Subcutaneous abdominal adipose tissue (tissue), 5 donors: ENCODE results near the gene LRRC4B.
"Not testable (repeated sequence)": the region's sequence is repeated elsewhere in the genome, so short reads cannot be mapped to it uniquely, and the experiment has no call there.

Source experiments
- H3K27ac ChIP-seq: one replicate; pipeline ENCODE4 v1.7.0; 2013; ENCODE audit warnings: low read depth, mild to moderate bottlenecking, inconsistent platforms, low read length, moderate library complexity
- H3K27me3 ChIP-seq, 5 donors: one replicate each; pipeline ENCODE4 v1.7.0; 2013; ENCODE audit warnings: low read length in 5 of 5, inconsistent platforms in 1 of 5; ENCODE audit not compliant: control insufficient read depth in 5 of 5, insufficient read depth in 4 of 5
- H3K36me3 ChIP-seq, 5 donors: one replicate each; pipeline ENCODE4 v1.7.0; 2013; ENCODE audit warnings: low read length in 5 of 5; ENCODE audit not compliant: control insufficient read depth in 5 of 5, insufficient read depth in 5 of 5
- H3K4me1 ChIP-seq, 5 donors: one replicate each; pipeline ENCODE4 v1.7.0; 2013; ENCODE audit warnings: low read length in 5 of 5, mild to moderate bottlenecking in 3 of 5, moderate library complexity in 1 of 5; ENCODE audit not compliant: control insufficient read depth in 5 of 5, insufficient read depth in 5 of 5
- H3K4me3 ChIP-seq, 5 donors: one replicate each; pipeline ENCODE4 v1.7.0; 2013; ENCODE audit warnings: low read length in 5 of 5, low read depth in 1 of 5
- H3K9ac ChIP-seq, 5 donors: one replicate each; pipeline ENCODE4 v1.7.0; 2013; ENCODE audit warnings: low read length in 5 of 5, mild to moderate bottlenecking in 4 of 5, moderate library complexity in 3 of 5
- H3K9me3 ChIP-seq, 5 donors: one replicate each; pipeline ENCODE4 v1.7.0; 2013; ENCODE audit warnings: low read length in 5 of 5; ENCODE audit not compliant: control insufficient read depth in 5 of 5
- donor health status: healthy.
- donor health status: healthy.
- donor health status: healthy.
- donor health status: healthy.
- donor health status: healthy.

Gene LRRC4B

GRCh38 chr19:50531171-50531612, 37.0 kb downstream of the LRRC4B start:
- H3K36me3 ChIP-seq = no peaks in the 10 kb centered on the region
- peaks cover 12 to 21% (median 16%) of the 10 kb centered on the region in 5 donors for H3K27me3 ChIP-seq
- peaks cover 11 to 22% (median 18%) of the 10 kb centered on the region in 5 donors for H3K9me3 ChIP-seq
- H3K27ac ChIP-seq = no peak overlapping the region
- no peak overlapping the region for H3K9ac ChIP-seq
- no peaks in the 10 kb centered on the region for H3K4me1 ChIP-seq
- H3K4me3 ChIP-seq = no peak overlapping the region

DNA sequence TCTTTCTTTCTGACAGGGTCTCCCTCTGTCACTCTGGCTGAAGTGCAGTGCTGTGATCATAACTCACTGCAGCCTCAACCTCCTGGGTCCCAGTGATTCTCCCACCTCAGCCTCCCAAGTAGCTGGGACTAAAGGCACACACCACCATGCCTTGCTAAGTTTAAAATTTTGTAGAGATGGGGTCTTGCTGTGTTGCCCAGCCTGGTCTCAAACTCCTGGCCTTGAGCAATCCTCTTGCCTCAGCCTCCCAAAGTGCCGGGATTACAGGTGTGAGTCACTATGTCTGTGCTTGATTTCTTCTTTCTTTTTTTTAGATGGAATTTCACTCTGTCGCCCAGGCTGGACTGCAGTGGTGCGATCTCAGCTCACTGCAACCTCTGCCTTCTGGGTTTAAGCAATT, 40.2 kb downstream of the LRRC4B start:
- Histone ChIP-seq H3K9me3 (peaks cover 4 to 12% (median 9%) of the 10 kb centered on the region in 5 donors), H3K27me3 (peaks cover 13 to 23% (median 16%) of the 10 kb centered on the region in 5 donors)
- H3K36me3 ChIP-seq, H3K9ac ChIP-seq, H3K4me1 ChIP-seq, H3K27ac ChIP-seq, H3K4me3 ChIP-seq: not testable (repeated sequence)

DNA sequence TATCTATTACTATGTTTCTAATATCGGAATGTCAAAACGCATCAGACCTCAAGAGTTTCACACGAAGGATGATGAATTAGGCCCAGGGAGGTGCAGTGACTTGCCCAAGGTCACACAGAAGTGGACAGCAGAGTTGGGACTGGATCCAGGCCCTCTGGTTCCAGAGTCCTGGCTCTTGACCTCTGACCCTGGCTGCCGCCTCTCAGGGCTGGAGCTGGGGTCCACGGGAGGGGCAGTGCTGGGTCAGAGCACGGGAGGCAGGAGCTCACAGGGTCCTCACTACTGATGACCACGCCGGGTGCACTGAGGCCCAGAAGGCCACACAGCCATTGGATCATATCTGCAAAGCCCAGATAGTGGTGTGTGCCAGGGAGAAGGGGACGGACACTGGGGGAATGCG, 45.4 kb downstream of the LRRC4B start:
- H3K4me1 ChIP-seq = no peaks in the 10 kb centered on the region

DNA sequence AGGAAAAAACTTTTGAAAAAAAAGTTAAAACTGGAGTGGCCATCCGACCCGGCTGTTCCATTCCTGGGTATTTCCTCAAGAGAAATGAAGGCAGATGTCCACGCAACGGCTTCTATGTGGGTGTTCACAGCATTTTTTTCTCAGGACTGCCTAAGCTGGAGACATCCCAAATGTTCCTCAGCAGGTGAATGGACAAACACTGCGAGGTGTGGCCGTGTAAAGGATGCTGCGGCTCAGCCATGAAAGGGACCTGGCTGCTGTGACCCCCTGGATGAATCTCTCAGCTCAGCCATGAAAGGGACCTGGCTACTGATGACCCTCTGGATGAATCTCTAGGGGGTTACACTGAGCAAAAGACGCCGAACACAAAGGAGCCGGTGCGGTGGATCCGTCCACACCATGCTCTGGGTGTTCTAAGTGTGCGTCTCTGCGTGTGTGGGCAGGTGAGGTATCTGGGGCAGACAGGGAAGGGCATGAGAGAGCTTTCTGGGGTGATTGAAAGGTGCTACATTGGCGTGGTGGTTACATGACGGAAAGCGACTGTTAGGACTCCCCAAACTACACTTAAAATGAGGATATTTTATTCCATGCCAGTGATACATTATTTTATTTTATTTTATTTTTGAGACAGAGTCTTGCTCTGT, 47.3 kb downstream of the LRRC4B start:
- Histone ChIP-seq H3K27me3 (peaks cover 0 to 6% (median 0%) of the 10 kb centered on the region in 5 donors), H3K27ac (no peak overlapping the region), H3K36me3 (no peaks in the 10 kb centered on the region), H3K4me3 (no peak overlapping the region), H3K4me1 (no peaks in the 10 kb centered on the region), H3K9ac (no peak overlapping the region), H3K9me3 (no peaks in the 10 kb centered on the region)

More for the DNA sequence above, 45.4 kb downstream of the LRRC4B start:
- Histone ChIP-seq H3K4me3 (no peak overlapping the region), H3K36me3 (no peaks in the 10 kb centered on the region), H3K9ac (no peak overlapping the region), H3K27ac (no peak overlapping the region), H3K27me3 (peaks cover 0 to 8% (median 0%) of the 10 kb centered on the region in 5 donors), H3K9me3 (no peaks in the 10 kb centered on the region)

GRCh38 chr19:50519006-50519575, 49.1 kb downstream of the LRRC4B start:
- no peaks in the 10 kb centered on the region for H3K4me1 ChIP-seq
- H3K36me3 ChIP-seq = no peaks in the 10 kb centered on the region
- no peak overlapping the region for H3K9ac ChIP-seq
- no peaks in the 10 kb centered on the region for H3K9me3 ChIP-seq
- no peak overlapping the region for H3K27ac ChIP-seq
- no peak overlapping the region for H3K4me3 ChIP-seq
- peaks cover 0 to 9% (median 0%) of the 10 kb centered on the region in 5 donors for H3K27me3 ChIP-seq

GRCh38 chr19:50518091-50519005, 49.9 kb downstream of the LRRC4B start:
- no peaks in the 10 kb centered on the region for H3K9me3 ChIP-seq
- H3K36me3 ChIP-seq = no peaks in the 10 kb centered on the region
- no peak overlapping the region for H3K4me3 ChIP-seq
- no peak overlapping the region for H3K27ac ChIP-seq
- no peaks in the 10 kb centered on the region for H3K4me1 ChIP-seq
- H3K9ac ChIP-seq = no peak overlapping the region
- peaks cover 0 to 9% (median 0%) of the 10 kb centered on the region in 5 donors for H3K27me3 ChIP-seq

- Histone ChIP-seq H3K27ac (no peak overlapping the region), H3K9me3 (no peaks in the 10 kb centered on the region), H3K36me3 (no peaks in the 10 kb centered on the region), H3K27me3 (peaks cover 0 to 9% (median 0%) of the 10 kb centered on the region in 5 donors), H3K9ac (no peak overlapping the region), H3K4me3 (no peak overlapping the region), H3K4me1 (no peaks in the 10 kb centered on the region)
These were observed 50.5 kb downstream of the LRRC4B start for GRCh38 chr19:50517704-50518075.

- no peaks in the 10 kb centered on the region for H3K36me3 ChIP-seq
These were observed 51.1 kb downstream of the LRRC4B start for GRCh38 chr19:50516964-50517703.

DNA sequence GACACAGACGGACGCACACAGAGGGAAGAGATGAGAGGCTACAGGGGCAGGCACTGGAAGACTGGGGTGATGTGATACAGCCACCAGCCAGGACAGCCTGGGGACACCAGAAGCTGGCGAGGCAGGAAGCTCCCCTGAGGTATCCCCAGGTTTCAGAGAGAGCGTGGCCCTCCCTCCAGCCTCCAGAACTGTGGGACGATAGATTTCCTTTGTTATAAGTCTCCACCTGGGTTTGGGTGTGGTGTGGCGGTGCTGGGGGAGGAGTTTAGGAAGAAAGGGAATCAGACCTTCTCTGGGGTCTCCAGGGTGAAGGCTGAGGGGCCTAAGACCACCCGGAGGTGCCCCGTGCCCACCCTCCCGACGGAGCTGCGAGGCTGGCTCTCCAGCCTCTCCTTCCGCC, 51.8 kb downstream of the LRRC4B start:
- H3K27me3 ChIP-seq = peaks cover 0 to 9% (median 0%) of the 10 kb centered on the region in 5 donors
- no peak overlapping the region for H3K9ac ChIP-seq
- no peaks in the 10 kb centered on the region for H3K36me3 ChIP-seq
- H3K9me3 ChIP-seq = no peaks in the 10 kb centered on the region
- no peak overlapping the region for H3K27ac ChIP-seq
- peaks cover 0 to 5% (median 0%) of the 10 kb centered on the region in 5 donors for H3K4me1 ChIP-seq
- H3K4me3 ChIP-seq = no peak overlapping the region

More at GRCh38 chr19:50516964-50517703, 51.1 kb downstream of the LRRC4B start:
- Histone ChIP-seq H3K27ac (no peak overlapping the region), H3K9me3 (no peaks in the 10 kb centered on the region), H3K4me3 (no peak overlapping the region), H3K4me1 (no peaks in the 10 kb centered on the region), H3K27me3 (peaks cover 0 to 9% (median 0%) of the 10 kb centered on the region in 5 donors), H3K9ac (no peak overlapping the region)
